NCI-H226 (cell line): Measurements from ENCODE around the gene SPTLC3.

Experiments used
- DNase-seq: peaks from one replicate; pipeline ENCODE4 v3.0.0-alpha.2; 2015

The SPTLC3 gene

DNA sequence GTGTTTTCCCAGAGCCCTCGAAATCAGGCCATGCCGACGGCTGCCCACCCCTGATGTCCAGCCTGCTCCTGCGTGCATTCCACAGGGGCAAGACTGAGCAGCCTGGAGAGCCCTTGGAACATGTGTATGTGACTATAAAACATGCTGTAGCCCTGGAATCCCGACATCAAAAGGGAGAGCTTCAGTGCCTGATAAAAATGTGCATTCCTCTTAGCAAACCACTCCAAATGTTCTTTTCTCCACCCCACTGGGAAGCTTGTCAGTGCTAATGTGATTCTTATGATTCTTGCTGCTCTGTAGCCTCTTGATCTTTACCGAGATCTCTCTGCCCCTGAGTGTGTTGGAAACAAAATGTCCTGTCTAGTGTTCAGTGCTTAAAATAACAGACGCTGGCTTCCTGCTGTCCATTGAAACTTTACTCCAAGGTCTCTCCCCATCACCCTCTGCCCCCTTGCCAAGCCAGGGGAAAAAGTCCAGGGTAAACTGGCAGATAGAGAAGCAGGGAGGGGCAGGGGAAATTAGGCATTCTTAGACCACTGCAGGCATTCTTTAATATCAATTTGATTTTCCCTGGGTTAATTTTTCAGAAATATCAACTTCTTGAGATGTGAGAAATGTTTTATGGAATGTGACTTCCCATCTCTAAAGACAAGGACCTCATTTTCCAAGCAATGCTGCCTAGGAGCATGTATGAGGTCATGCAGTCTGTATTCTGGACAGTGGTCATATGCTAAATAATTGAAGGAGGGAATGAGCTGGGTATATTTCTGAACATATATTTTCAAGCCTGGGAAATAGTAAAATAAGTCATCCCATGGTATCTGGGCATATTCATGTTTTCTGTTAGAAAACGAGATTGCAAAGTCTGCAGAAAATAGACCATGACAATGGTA lies 138.5 kb downstream of the SPTLC3 start:
- no peak for DNase-seq

DNA sequence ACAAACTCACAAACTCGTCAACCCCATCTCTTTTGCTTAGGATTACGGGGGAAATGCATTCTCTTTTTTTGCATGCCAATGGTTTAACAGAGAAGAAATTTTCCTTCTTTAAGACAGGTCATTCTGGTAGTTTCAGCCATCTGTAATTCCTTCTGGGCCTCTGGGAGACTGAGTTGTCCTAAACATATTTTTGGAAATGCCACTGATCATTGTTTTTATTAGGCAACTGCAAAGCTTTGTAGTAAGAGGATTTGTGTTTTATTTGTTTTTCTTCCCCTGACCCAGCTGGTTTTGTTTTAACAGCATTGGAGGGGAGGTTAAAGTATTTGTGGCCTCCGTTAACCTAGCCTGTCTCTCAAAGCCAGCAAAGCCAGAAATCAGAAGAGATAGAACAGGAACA lies 139.2 kb downstream of the SPTLC3 start:
- no peak for DNase-seq

DNA sequence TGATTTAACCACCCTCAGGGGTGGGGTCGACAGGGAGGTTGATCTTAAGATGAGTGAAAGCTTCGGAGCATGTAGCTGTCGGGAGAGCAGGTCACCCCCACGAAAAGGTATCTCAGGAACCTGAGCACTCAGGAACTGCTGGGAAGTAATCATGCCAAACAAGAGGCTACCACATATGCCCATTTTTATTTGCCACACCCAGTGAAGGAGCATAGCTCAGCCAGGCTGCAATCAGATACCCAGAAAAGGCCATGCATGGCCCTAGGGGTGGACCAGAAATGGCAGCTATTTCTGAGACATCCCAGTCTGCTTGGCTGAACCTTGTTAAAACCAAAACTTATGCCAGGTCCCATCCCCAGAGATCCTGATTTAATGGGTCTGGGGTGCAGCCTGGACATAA lies 139.6 kb downstream of the SPTLC3 start:
- DNase-seq: no peak

DNA sequence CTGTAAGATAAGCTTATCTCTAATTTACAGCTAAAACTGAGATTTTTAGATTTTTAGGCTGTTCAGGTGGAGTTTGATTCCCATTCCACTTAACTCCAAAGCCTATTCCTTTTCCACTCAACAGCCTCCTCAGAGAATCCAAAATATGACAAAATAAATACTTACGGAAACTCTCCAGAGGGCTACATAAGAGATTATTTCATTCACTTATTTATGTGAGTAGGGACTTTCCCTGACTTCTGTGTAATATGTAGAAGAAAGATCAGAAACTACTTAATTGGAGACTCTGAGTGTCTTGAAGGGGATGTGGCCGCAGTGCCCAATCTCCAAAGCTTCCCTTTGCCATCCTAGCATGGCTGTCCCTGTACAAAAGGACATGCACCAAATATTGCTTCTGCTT lies 140.2 kb downstream of the SPTLC3 start:
- DNase-seq: no peak

DNA sequence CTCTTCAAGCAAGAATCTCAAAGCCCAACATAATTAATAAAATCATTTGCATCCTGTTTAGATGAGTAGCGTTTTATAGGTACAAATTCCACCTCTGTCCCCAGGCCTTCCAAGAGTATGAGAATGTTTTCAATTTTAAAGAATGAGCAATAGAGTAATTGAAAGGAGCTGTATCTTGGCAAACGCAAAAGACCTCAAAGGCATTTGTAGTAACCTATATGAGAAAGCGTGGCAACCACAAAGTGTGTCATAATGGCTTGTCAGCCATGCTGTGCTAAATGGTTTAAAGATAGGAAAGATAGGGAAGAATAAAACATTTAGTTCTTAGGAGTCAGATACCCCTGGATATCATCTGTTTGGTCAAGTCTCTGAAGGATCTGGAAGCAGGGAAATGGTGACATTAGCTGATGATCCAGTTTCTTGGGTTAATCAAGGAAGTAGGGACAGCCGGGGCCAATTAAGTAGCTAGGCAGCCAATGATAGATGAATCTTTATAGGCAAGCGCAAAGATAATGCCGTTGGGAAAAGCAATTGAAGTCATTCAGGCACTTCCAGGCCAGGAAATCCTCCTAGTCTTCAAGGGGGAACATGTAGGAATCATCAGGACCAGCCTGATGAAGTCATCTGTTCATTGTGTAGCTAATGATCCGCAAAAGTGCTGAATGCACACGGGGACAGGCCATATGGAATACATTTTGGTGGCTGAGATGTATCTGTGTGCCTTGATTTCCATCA lies 140.8 kb downstream of the SPTLC3 start:
- no peak for DNase-seq

DNA sequence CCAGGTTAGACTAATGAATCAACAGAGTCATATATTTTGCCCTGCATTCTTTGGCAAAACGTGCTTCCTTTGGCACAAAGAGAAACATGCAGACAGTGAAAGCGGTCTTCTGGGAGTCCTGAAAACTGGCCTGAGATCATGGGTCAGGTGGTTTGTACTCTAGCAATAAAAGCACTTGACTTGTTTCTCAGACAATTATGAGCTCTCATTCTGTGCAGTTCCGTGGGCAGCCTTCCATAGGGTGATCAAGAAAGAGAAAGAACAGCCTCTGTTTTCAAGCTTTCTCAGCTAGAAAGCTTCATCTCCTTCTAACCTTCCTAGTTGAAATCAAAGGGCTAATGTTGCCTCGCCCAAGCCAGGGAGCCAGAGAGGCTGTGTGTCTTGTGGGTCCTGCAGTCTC lies 149.6 kb downstream of the SPTLC3 start:
- no peak for DNase-seq

DNA sequence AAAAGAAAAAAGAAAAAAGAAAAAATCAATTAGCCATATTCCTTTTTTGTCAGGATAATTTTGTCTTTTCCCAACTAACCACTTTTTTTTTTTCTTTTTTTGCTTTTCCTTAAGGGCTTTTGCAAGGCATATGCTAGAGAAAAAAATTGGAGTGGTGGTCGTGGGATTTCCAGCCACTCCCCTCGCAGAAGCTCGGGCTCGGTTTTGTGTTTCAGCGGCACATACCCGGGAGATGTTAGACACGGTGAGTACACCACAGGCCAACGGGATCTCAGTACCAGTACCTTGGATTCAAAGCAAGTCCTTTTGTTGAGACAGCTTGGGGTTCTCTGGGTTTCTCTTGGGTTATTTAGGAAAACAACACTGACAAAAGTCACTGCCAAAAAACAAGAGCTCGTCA lies 151.1 kb downstream of the SPTLC3 start:
- no peak for DNase-seq

DNA sequence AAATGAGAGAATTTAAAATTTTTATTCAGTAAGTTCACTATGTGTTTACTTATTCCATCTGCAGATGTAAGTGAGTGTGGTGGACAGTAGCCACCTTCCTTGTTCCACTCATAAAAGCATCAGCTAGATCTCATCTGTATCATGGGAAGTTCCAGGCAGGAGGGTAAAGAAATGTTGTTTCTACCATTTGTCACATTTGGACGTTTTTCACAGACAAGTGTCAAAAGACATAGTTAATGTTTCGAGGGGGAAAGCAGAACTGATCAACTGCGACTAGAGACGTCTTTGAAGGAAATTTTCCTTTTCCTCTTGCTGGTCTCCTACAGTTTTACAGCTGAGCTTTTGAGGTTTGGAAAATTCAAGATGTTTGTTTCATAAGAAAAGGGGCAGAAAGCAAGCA lies 156.4 kb downstream of the SPTLC3 start:
- DNase-seq: no peak

DNA sequence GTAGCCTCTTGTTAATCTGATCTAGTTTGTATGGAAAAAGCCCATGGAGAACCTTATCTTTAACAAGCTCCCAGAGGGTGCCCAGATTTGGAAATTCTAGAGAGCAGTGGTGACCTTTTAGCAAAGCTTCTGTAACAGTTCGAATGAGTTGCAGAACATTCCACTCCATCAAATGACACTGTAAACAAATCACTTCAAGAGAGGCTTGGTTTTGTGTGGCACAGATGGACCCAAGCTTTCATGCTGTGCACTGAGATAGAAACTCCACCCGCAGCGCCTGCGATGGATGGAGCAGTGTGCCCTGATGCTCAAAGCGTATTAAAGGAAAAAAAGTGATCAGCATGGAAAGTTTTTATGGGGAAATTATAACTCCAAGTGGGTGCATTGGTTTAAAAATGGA lies 157.2 kb downstream of the SPTLC3 start:
- no peak for DNase-seq

DNA sequence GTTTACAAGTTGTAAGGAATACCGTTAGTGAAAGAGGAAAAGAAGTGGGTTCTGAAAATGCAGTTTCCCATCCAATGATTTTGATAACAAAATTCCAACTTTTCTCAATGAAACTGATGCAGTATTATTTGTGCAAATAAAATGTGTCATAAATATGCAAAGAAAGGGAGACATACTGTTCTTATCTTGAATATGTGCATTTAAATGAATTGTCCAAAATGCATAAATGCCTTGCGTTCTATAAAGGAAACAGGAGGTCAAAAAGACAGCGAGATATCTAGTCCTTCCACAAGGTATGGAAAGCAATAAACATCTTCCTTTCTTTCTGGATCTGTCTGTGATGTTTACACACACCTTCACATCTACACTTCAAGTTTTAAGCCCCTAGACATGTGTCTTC lies 157.7 kb downstream of the SPTLC3 start:
- no peak for DNase-seq

DNA sequence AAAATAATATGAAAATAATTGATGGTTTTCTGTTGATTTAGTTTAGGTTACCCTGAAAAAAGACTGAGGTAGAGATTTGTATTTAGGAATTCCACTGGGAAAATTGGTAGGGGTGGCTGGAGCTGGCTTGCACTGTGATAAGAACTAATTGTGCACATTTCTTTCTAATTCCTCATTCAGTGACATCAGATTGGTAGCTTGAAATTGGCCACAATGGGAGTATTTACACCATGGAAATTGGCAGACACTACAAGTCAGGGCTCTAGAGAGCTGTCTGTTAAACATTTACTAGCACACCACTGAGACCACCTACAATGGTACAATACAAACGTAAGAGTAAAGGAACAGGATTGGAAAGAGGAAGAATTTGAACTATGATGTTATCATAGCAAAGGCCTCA lies 160.3 kb downstream of the SPTLC3 start:
- DNase-seq: no peak

DNA sequence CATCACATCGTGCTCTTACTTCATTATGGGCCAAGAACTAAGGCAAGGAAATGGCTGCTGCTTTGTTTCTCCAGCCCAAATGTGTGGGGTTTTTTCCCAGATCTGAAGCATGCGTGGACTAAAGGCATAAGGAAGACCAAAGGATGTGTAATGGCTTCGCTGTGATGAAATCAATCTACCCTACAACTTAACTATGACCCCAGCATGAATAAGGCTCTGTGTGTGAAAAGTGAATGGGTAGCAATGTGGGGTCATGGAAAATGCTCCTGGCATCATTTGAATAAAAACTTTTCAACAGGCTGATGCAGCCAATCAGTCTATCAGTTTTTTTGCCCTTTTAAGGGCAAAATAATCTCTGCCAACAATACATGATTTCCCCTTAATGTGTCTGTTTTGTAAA lies 162.0 kb downstream of the SPTLC3 start:
- no peak for DNase-seq

DNA sequence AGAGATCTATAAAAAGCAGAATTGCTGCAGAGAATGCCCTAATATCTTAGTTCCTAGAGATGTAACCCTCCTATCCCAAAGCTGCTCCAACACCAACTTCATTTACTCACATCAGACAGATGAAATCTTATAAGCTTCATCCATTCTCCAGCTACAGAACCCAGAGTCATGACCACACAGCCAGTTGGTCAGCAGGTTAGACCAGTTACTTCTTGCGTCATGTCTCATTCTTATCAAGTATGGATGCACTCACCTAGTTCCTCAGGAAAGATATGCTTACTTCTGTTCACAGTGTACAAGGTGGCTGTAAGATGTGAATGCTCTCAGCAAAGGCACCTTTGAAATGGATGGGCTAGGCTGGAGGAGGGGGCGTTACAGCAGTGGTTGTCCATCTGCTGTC lies 164.4 kb downstream of the SPTLC3 start:
- no peak for DNase-seq

DNA sequence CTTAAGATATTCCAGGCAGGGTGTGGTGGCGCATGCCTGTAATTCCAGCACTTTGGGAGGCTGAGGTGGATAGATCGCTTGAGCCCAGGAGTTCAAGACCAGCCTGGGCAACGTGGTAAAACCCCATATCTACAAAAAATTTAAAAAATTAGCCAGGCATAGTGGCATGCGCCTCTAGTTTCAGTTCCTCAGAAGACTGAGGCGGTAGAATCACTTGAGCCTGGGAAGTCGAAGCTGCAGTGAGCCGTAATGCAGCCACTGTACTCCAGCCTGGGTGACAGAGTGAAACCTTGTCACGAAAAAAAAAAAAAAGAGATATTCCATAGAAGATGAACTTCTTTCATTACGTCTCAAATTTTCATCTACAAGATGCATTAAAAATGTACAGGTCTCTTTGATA lies 165.6 kb downstream of the SPTLC3 start:
- DNase-seq: no peak

DNA sequence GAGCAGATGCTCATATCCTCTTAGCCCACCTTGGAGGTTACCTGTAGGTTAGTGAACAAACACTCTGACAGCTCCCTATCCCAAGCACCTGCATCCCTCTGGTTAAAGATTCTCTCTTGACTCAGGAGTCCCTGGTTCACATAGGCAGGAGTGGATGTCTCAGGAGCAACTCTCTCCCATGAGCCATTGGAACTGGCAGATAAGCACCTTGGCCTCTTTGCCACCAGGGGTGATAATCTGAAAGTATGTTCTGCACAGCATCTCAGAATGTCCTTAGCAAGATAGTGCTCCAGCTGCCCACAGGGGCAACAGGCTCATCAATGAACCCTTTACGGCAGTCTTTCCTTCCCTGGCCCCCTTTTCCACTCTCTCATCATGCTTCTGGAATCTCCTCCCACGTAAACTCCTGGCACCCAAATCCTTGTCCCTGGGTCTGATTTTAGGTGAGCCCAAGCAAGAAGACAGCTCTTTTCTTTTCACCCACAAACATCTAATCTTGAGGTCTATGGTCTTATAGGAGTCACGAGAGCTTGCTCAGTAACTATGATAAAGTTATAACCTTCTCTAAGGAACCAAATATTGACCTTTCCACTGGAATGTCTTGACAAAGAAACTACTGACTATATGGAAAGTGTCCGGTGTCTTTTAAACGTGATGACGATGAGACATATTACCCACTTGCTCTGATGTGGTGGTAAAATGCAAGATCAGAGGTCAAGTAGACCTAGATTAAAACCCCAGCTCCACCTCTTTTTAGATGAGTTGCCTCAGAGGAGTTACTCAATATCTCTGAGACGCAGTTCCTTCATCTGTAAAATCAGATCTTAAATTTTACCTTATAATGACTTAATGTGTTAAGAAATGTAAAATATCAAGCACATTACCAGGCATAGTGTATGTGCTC lies 172.5 kb downstream of the SPTLC3 start:
- no peak for DNase-seq

DNA sequence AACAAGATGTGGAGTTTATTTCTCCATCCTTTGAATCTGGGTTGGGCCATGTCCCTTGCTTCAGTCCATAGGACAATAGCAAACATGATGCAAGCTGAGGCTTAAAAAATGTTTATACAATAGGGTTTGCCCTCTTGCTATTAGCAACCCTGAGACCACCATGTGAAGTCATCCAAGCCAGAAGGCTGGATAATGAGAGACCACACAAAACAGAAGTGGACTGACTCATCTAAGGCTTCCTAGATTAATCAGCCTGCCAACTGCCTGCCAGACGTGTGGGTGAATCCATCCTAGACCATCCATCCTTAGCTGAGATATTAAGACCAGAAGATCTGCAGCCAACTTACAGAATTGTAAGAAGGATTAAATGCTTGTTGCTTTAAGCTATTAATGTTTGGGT lies 174.2 kb downstream of the SPTLC3 start:
- no peak for DNase-seq

DNA sequence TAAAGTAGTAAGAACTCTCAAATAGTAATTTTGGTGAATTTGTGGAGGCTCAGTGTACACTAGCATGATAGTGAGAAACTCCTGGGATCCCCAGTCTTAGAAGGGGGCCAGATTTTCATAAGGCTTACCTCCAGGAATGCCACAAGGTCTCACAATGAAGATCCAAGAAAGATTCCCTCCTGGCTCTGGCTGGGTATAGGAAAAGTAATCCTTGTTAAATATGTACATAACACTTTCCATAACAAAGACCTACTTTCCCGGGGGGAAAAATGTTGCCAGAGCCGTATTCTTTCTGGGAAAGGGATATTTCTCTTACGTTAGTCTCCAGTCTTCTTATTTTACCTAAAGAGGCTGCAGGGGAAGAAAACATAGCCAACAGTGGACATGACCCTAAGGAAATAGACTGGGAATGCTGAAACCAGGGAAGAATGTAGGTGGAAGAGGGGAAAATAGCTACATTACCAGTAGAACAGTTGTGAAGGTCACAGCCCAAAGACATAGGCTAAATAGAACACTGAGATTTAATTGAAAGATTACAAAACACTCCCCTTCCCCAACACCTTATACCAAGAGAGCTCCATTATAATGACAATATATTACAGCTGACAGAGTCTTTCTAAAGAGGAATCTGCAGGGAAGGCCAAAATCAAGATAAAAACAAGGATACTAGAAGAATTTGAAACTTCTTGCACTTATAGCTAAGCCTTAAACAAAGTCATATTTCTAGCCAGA lies 177.4 kb downstream of the SPTLC3 start:
- no peak for DNase-seq

DNA sequence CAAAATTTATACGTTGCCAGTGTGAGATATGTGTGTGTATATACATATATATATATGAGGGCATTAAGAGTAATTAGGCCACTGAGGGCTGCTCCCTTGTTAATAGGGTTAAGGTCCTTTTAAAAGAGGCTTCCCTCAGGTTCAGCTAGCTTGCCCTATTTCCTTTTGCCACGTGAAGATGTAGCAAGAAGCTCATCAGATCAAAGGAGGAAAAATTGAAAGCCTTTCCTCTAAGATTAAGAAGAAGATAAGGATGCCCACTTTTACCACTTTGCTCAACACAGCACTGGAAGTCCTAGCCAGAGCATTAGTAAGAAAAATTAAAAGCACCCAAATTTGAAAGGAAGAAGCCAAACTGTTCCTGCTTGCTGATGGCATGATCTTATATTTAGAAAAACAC lies 179.1 kb downstream of the SPTLC3 start:
- no peak for DNase-seq

DNA sequence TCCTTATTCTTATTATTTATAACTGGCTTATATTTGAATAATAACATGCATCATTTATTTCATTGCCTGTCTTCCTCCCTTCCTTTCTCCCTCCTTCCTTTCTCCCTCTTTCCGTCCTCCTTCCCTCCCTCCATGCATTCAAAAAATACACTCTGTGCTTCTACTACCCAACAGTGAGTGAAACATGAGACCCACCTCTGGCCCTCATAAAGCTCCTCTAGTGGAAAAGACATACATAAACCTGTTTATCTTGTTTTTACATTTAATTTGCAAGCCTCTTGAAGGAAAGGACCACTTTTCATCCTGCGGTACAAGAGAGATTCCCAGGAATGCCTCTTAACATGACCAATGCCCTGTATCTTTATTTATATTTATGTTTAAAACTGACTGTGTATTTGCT lies 190.5 kb downstream of the SPTLC3 start:
- DNase-seq: no peak

DNA sequence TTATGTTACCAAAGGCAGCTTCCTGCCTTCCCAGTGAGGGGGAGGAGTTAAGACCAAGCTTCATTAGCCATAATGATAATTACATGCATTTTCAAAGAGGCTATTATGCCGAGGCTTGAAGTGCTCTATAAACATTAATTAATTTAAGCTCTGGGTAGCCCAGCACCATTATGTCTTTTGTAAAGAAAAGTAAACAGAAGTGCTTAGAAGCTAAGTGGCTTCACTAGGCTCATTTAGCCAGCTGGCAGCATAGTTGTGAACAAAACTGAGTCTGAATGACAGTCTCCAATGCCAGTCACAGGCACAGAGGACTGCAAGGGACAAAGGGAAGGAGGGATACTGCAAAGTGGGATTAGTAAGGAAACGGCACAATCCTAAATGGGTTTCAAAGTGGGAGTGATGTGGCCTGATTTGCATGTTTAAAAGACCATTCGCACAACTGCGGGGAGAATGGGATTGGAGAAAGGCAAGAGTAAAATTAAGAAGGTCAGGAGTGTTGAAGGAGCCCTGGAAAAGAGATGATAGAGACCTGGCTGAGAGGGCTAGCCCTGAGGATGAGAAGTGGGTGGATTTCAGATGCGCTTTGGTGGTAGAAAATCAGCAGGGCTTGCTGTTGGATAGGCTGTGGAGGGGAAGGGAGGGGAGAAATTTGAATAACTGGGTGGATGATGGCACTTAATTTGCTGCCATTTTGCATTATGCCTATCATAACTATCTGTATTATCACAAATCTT lies 192.2 kb downstream of the SPTLC3 start:
- no peak for DNase-seq

DNA sequence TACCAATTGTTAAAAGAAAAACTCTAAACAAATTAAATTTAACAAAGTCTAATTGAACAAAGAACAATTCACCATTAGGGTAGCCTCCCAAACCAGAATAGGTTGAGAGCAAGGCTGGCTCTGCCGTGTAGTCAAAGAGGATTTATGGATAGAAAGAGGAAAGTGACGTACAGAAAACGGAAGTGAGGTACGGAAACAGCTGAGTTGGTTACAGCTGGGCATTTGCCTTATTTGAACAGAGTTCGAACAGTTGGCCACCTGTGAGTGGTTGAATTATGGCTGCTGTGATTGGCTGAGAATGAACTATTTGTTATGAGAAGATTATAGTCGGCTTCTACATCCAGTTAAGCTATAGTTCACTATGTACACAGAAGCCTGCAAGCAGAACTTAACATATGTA lies 193.8 kb downstream of the SPTLC3 start:
- DNase-seq: no peak

DNA sequence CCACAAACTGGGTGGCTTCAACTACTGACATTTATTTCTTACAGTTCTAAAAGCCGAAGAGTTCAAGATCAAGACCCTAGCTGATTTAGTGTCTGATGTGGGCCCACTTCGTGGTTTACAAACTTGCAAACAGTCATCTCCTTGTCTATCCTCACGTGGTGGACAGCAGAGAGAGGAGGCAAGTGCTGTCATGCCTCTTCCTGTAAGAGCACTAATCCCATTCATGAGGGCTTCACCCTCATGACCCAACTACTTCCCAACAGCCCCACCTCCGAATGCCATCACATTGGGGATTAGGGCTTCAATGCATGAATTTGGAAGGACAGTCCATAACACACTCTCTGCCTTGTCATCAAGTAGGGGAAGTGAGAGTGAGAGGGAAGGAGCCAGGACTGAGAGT lies 196.7 kb downstream of the SPTLC3 start:
- DNase-seq: no peak
